ENCODE measurements around the gene UTP20.

UTP20 gene

DNA sequence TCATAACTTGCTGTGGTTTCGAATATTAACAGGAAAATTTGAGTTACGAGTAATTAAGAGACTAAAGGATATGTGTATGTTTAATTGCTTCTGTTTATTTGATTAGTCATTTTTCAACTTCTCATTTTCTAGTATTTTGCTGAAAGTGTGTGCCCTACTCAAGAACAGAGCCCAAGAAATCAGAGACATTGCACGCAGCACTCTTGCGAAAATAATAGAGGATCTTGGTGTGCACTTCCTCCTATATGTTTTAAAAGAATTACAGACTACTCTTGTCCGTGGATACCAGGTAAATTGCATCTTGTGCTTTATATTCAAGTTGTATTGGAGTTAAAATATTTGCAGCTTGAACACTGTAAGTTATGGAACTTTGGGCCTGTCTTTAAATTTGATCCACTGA lies 76.9 kb downstream of the UTP20 start:
- TF ChIP-seq, protein P1, sequence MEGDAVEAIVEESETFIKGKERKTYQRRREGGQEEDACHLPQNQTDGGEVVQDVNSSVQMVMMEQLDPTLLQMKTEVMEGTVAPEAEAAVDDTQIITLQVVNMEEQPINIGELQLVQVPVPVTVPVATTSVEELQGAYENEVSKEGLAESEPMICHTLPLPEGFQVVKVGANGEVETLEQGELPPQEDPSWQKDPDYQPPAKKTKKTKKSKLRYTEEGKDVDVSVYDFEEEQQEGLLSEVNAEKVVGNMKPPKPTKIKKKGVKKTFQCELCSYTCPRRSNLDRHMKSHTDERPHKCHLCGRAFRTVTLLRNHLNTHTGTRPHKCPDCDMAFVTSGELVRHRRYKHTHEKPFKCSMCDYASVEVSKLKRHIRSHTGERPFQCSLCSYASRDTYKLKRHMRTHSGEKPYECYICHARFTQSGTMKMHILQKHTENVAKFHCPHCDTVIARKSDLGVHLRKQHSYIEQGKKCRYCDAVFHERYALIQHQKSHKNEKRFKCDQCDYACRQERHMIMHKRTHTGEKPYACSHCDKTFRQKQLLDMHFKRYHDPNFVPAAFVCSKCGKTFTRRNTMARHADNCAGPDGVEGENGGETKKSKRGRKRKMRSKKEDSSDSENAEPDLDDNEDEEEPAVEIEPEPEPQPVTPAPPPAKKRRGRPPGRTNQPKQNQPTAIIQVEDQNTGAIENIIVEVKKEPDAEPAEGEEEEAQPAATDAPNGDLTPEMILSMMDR (IDR thresholded peaks at IDR 0.05) = no peak

DNA sequence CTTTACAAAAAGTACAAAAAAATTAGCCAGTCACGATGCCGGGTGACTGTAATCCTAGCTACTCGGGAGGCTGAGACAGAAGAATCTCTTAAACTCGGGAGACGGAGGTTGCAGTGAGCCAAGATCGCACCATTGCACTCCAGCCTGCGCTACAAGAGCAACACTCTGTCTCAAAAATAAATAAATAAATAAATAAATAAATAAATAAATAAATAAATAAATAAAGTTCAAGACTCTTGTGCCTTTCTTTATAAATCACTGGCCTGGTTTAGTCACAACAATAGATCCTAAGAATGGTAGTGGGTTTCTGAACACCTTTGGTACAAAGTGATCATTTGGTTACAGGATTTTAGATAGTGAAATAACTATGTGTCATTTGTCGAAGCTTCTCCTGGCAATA lies 81.5 kb downstream of the UTP20 start:
- TF ChIP-seq, protein P1 (IDR thresholded peaks at IDR 0.05) = no peak

DNA sequence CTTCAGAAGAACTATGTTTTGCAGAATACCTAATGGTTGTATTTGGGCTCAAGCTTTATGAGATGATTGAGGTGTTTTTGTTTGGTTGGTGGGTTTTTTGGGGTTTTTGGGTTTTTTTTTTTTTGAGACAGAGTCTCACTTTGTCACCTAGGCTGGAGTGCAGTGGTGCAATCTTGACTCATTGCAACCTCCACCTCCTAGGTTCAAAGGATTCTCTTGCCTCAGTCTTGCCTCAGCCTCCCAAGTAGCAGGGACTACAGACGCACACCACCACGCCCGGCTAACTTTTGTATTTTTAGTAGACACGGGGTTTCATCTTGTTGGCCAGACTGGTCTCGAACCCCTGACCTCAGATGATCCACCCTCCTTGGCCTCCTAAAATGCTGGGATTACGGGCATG lies 88.1 kb downstream of the UTP20 start:
- TF ChIP-seq, protein P1 (IDR thresholded peaks at IDR 0.05) = no peak

DNA sequence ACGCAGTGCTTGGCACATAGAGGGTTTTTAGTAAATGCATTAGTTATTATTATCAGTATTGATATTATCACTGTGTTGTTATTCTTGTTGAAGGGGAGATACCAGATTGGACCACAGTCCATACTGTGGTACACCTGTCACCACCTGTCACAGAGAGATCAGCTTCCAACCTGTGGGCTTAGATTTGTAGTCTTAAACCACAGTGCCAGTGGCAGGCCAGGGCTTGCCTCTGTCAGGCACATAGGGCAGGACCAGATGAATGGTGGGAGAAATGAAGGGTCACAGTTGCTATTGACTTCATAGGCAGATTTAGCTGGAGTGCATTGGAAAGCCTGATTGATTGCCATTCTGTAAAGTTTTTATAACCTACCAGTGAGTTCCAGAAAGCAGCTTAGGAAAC lies 92.5 kb downstream of the UTP20 start:
- TF ChIP-seq, protein P1 (IDR thresholded peaks at IDR 0.05) = no peak

DNA sequence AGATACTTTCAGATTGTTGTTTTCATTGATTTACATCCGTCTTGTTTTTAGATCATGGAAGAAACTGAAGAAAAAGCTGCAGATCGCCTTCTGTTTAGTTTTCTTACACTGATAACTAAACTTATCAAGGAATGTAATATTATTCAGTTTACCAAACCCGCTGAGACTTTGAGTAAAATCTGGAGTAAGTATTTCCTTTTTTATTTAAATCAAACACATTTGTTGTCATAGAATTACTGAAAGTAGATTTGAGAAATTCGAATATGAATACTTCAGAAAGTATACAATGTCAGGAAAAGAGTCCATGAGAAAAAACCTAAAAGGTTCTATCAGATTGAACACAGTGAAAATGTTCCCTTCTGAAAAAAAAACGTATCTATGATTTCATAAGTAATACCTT lies 95.7 kb downstream of the UTP20 start:
- TF ChIP-seq, protein P1 (IDR thresholded peaks at IDR 0.05) = no peak

DNA sequence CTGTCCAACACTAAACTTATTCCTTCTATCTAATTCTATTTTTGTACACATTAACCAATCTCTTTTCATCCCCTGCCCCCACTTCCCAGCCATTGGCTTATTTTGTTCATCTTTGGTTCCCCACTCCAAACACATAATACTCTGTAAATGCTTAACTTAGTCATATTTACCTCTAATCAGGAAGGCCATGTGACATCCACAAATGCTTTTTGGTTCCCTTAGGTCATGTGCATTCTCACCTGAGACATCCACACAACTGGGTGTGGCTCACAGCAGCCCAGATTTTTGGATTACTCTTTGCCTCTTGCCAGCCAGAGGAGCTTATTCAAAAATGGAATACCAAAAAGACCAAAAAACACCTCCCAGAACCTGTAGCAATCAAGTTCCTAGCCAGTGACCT lies 99.2 kb downstream of the UTP20 start:
- TF ChIP-seq, protein P1 (IDR thresholded peaks at IDR 0.05) = no peak

DNA sequence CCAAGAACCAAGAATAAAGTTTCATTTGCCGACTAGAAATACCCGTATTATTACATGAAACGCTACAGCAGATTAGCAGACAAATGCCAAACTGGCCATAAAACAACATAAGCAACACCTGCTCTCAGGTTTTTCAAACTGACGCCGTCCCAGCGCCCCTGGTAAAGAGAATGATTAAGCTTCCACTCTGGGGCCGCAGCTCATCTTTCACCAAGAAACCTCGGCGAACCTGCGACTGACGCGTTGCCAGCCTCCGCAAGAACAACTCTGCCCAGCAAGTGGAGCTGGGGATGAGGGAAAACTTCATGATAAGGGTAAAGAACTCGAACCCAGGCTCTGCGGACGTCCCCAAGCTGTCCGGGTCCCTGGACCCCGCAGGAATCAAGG lies 127.1 kb downstream of the UTP20 start:
- TF ChIP-seq, protein P1 (IDR thresholded peaks at IDR 0.05) = no peak

All from LNCAP (cell line).